H1 (cell line): ENCODE results near the gene HPRT1. TPM values are rescaled to one million over a fixed set of nuclear protein-coding genes. Genes with fewer than 3 reads are reported as not detected.

Experiments
- CTCF ChIA-PET: fragments of 300-600 bp; sonication (Branson Sonifier 250); formaldehyde crosslinking; loops from one replicate; lab custom pipeline; 2021; ENCODE audit not compliant: partially characterized antibody; lab: Charles Lee
- POLR2A ChIA-PET: fragments of 300-600 bp; sonication (Branson Sonifier 250); formaldehyde crosslinking; loops from one replicate; lab custom pipeline; 2021; ENCODE audit warnings: inconsistent platforms; ENCODE audit not compliant: partially characterized antibody; lab: Charles Lee
- DNase-seq, 2 experiments: peaks; one replicate each; pipeline versions ENCODE4 v3.0.0 to v3.0.0-alpha.2; 2010 to 2022; ENCODE audit warnings: low spot score in 2 of 2, low read depth in 1 of 2, mixed read lengths in 1 of 2
- FAIRE-seq: peaks from 2 replicates; lab custom pipeline; 2011; peaks lifted over from hg19 to GRCh38; lab: Jason Lieb, UNC
- H2AFZ ChIP-seq: 2 replicates; pipeline ENCODE4 v1.8.1; 2012; ENCODE audit warnings: low read length, inconsistent platforms
- H2AK5ac ChIP-seq: 2 replicates; pipeline ENCODE4 v1.6.1; 2013; ENCODE audit warnings: low read depth, low read length
- H2BK120ac ChIP-seq: replicated peaks from 2 replicates; pipeline ENCODE3; 2013; ENCODE audit warnings: low read depth, low read length, inconsistent platforms
- H2BK12ac ChIP-seq: 2 replicates; pipeline ENCODE4 v1.6.1; 2013; ENCODE audit warnings: low read depth, low read length
- H2BK15ac ChIP-seq: 2 replicates; pipeline ENCODE4 v1.6.1; 2013; ENCODE audit warnings: low read length
- H2BK20ac ChIP-seq: 2 replicates; pipeline ENCODE4 v1.6.1; 2013; ENCODE audit warnings: low read length
- H2BK5ac ChIP-seq: 2 replicates; pipeline ENCODE4 v1.6.1; 2013; ENCODE audit warnings: low read depth, low read length
- H3K14ac ChIP-seq: 2 replicates; pipeline ENCODE4 v1.6.1; 2013; ENCODE audit warnings: inconsistent platforms; ENCODE audit not compliant: insufficient read length
- H3K18ac ChIP-seq: 2 replicates; pipeline ENCODE4 v1.6.1; 2013; ENCODE audit warnings: low read length; ENCODE audit errors: extremely low read depth
- H3K23ac ChIP-seq: 2 replicates; pipeline ENCODE4 v1.6.1; 2013; ENCODE audit warnings: inconsistent platforms; ENCODE audit not compliant: insufficient read length
- H3K23me2 ChIP-seq: 2 replicates; pipeline ENCODE4 v1.6.1; 2013; ENCODE audit warnings: low read depth, low read length
- H3K27ac ChIP-seq: 2 replicates; pipeline ENCODE4 v1.6.1; 2011; ENCODE audit warnings: low read depth, low read length, inconsistent platforms
- H3K27me3 ChIP-seq, 4 experiments: replicated peaks in 1 of 4; 1 replicate in 1 of 4; 2 replicates in 3 of 4; pipeline versions ENCODE4 v1.6.1 to v1.8.1; 2011 to 2013; ENCODE audit warnings: low read length in 3 of 4, mild to moderate bottlenecking in 3 of 4, inconsistent platforms in 2 of 4, mixed read lengths in 2 of 4, moderate library complexity in 1 of 4; ENCODE audit not compliant: control insufficient read depth in 3 of 4, insufficient read depth in 3 of 4; ENCODE audit errors: extremely low read depth in 1 of 4
- H3K36me3 ChIP-seq, 4 experiments: 2 replicates each; pipeline versions ENCODE4 v1.6.1 to v1.8.1; 2011 to 2013; ENCODE audit warnings: mild to moderate bottlenecking in 4 of 4, low read length in 3 of 4, moderate library complexity in 2 of 4, control low read depth in 1 of 4, inconsistent platforms in 1 of 4; ENCODE audit not compliant: insufficient read depth in 4 of 4, control insufficient read depth in 2 of 4
- H3K4ac ChIP-seq: replicated peaks from 2 replicates; pipeline ENCODE3; 2013; ENCODE audit warnings: low read length, low read depth, mixed read lengths, inconsistent platforms; ENCODE audit not compliant: insufficient read length
- H3K4me1 ChIP-seq, 4 experiments: replicated peaks in 1 of 4; 1 replicate in 1 of 4; 2 replicates in 3 of 4; pipeline versions ENCODE4 v1.6.1 to v1.8.1; 2011 to 2013; ENCODE audit warnings: low read length in 3 of 4, inconsistent platforms in 2 of 4, mixed read lengths in 1 of 4; ENCODE audit not compliant: insufficient read depth in 4 of 4, control insufficient read depth in 3 of 4
- H3K4me2 ChIP-seq, 2 experiments: 2 replicates each; pipeline versions ENCODE4 v1.6.1 to v1.8.1; 2011 to 2013; ENCODE audit warnings: low read depth in 2 of 2, low read length in 2 of 2, control low read depth in 1 of 2, inconsistent platforms in 1 of 2, mild to moderate bottlenecking in 1 of 2; ENCODE audit not compliant: insufficient read depth in 1 of 2
- H3K4me3 ChIP-seq, 4 experiments: fragments of 200-600, 300-600 bp in 1 of 4; sonication (generic), shearing (Covaris generic), sonication (Bioruptor Twin) in 1 of 4; 2 replicates each; pipeline versions ENCODE4 v1.5.1 to v1.8.1; 2011 to 2016; ENCODE audit warnings: low read length in 4 of 4, low read depth in 3 of 4, control low read depth in 2 of 4, inconsistent platforms in 2 of 4, mild to moderate bottlenecking in 2 of 4, mixed read lengths in 1 of 4, moderate library complexity in 1 of 4; ENCODE audit not compliant: insufficient read depth in 2 of 4; ENCODE audit errors: extremely low read depth in 1 of 4
- H3K56ac ChIP-seq: replicated peaks from 2 replicates; pipeline ENCODE3; 2013; ENCODE audit warnings: low read depth, mild to moderate bottlenecking, mixed read lengths, low read length, inconsistent platforms; ENCODE audit not compliant: insufficient read length
- H3K79me1 ChIP-seq: 2 replicates; pipeline ENCODE4 v1.6.1; 2013; ENCODE audit warnings: low read depth, low read length, control low read depth
- H3K79me2 ChIP-seq, 2 experiments: 2 replicates each; pipeline versions ENCODE4 v1.6.1 to v1.8.1; 2012 to 2013; ENCODE audit warnings: low read length in 2 of 2, mild to moderate bottlenecking in 2 of 2, inconsistent platforms in 1 of 2; ENCODE audit not compliant: insufficient read depth in 2 of 2, control insufficient read depth in 1 of 2
- H3K9ac ChIP-seq, 4 experiments: replicated peaks in 1 of 4; 1 replicate in 1 of 4; 2 replicates in 3 of 4; pipeline versions ENCODE4 v1.6.1 to v1.8.1; 2011 to 2013; ENCODE audit warnings: low read depth in 3 of 4, low read length in 3 of 4, control low read depth in 2 of 4, mild to moderate bottlenecking in 2 of 4, moderate library complexity in 2 of 4, inconsistent platforms in 1 of 4; ENCODE audit errors: extremely low read depth in 1 of 4
- H3K9me3 ChIP-seq, 2 experiments: 2 replicates each; pipeline versions ENCODE4 v1.6.1 to v1.8.1; 2012 to 2013; ENCODE audit warnings: mild to moderate bottlenecking in 2 of 2, moderate library complexity in 2 of 2, control low read depth in 1 of 2, inconsistent platforms in 1 of 2, low read depth in 1 of 2, low read length in 1 of 2, mixed read lengths in 1 of 2; ENCODE audit not compliant: insufficient read depth in 2 of 2
- H4K20me1 ChIP-seq, 2 experiments: replicated peaks in 1 of 2; 2 replicates each; pipeline versions ENCODE3 to v1.8.1; 2011 to 2013; ENCODE audit warnings: inconsistent platforms in 2 of 2, low read length in 2 of 2, mild to moderate bottlenecking in 1 of 2; ENCODE audit not compliant: insufficient read depth in 2 of 2, control insufficient read depth in 1 of 2
- H4K5ac ChIP-seq: 2 replicates; pipeline ENCODE4 v1.6.1; 2013; ENCODE audit warnings: low read length, low read depth, mixed read lengths, inconsistent platforms; ENCODE audit not compliant: insufficient read length
- H4K8ac ChIP-seq: 2 replicates; pipeline ENCODE4 v1.8.0; 2013; ENCODE audit warnings: mild to moderate bottlenecking, moderate library complexity, low read length, inconsistent platforms; ENCODE audit not compliant: insufficient read depth; ENCODE audit errors: extremely low read depth
- H4K91ac ChIP-seq: replicated peaks from 2 replicates; pipeline ENCODE3; 2013; ENCODE audit warnings: low read length, mixed read lengths, inconsistent platforms; ENCODE audit not compliant: insufficient read length
- CHD1 ChIP-seq: IDR thresholded peaks from 2 replicates; pipeline ENCODE4 v1.6.1; 2012; ENCODE audit warnings: low read depth, low read length, improper control_type of control experiment
- GABPA ChIP-seq: IDR thresholded peaks from 2 replicates; pipeline ENCODE4 v1.6.1; 2011; ENCODE audit warnings: mild to moderate bottlenecking, low read length, moderate library complexity, borderline replicate concordance; ENCODE audit not compliant: insufficient read depth
- KDM4A ChIP-seq: IDR thresholded peaks from one replicate; pipeline ENCODE4 v1.7.1; 2012; ENCODE audit warnings: low read depth, mild to moderate bottlenecking, moderate library complexity, low read length, inconsistent platforms; ENCODE audit not compliant: severe bottlenecking
- MAFK ChIP-seq: IDR thresholded peaks from 2 replicates; pipeline ENCODE4 v1.6.1; 2012; ENCODE audit warnings: low read depth, mild to moderate bottlenecking, improper control_type of control experiment, low read length
- NANOG ChIP-seq: IDR thresholded peaks from 2 replicates; pipeline ENCODE4 v1.6.1; 2011; ENCODE audit warnings: low read length, low read depth, mild to moderate bottlenecking, inconsistent platforms; ENCODE audit not compliant: insufficient read depth, poor library complexity, severe bottlenecking
- NRF1 ChIP-seq: IDR thresholded peaks from 2 replicates; pipeline ENCODE4 v1.6.1; 2011; ENCODE audit warnings: mild to moderate bottlenecking, low read depth, low read length, improper control_type of control experiment
- POLR2AphosphoS5 ChIP-seq: IDR thresholded peaks from 2 replicates; pipeline ENCODE4 v1.6.1; 2011; ENCODE audit warnings: low read depth, low read length
- SIN3A ChIP-seq, 2 experiments: IDR thresholded peaks in 1 of 2; conservative IDR thresholded peaks in 1 of 2; 2 replicates each; pipeline ENCODE4 v1.6.1; 2011 to 2012; ENCODE audit warnings: low read length in 2 of 2, improper control_type of control experiment in 1 of 2, low read depth in 1 of 2, mild to moderate bottlenecking in 1 of 2
- SIRT6 ChIP-seq: IDR thresholded peaks from one replicate; pipeline ENCODE4 v1.7.1; 2012; ENCODE audit warnings: low read length, inconsistent platforms
- SP4 ChIP-seq: IDR thresholded peaks from 2 replicates; pipeline ENCODE4 v1.6.1; 2012; ENCODE audit warnings: low read length, inconsistent platforms
- SUZ12 ChIP-seq: fragments of 200-600 bp; sonication (generic); IDR thresholded peaks from 2 replicates; pipeline ENCODE4 v1.6.1; 2012; ENCODE audit warnings: mild to moderate bottlenecking, inconsistent platforms, low read length, moderate library complexity, mixed read lengths
- WGBS, 2 experiments: shearing (Covaris generic) in 1 of 2; methylation state at CpG; one replicate each; pipeline versions ENCODE4 v1.1.6 to v1.1.7; 2013 to 2015; ENCODE audit warnings: low lambda C conversion rate in 2 of 2, mixed read lengths in 2 of 2, inconsistent platforms in 1 of 2, low coverage in 1 of 2, missing lambda C conversion rate in 1 of 2; ENCODE audit not compliant: insufficient replicate concordance in 2 of 2, insufficient coverage in 1 of 2, insufficient read length in 1 of 2; ENCODE audit errors: extremely low coverage in 1 of 2, missing lambda C conversion rate in 1 of 2; 5-methylcytosine and 5-hydroxymethylcytosine counted together
- polyA plus RNA-seq, 7 experiments: library from polyadenylated mRNA; depleted of rRNA in 3 of 7; stranded (reverse) in 5 of 7; unstranded in 2 of 7; fragments of >200 nt in 5 of 7; fragments of 200-250 nt in 2 of 7; gene quantifications; 1 replicate in 5 of 7; 2 replicates in 1 of 7; 4 replicates in 1 of 7; pipeline versions ENCODE4 v1.2.1 to v1.2.3, GENCODE V29; 2011 to 2013; ENCODE audit warnings: missing spikeins in 2 of 7, mixed read lengths in 2 of 7
- total RNA-seq: library from RNA; stranded (reverse); fragmentation: NEBNext Ultra II Directional; extraction: Animal tissue kit (Norgen Biotek cat#: 25700); gene quantifications from 2 replicates; pipeline ENCODE4 v1.2.1, GENCODE V29; 2021
- TF ChIP-seq, protein P1 (sequence below): IDR thresholded peaks from 2 replicates; pipeline ENCODE4 v1.6.1; 2011; ENCODE audit warnings: low read length, improper control_type of control experiment
- TF ChIP-seq, protein P2 (sequence below): IDR thresholded peaks from 2 replicates; pipeline ENCODE4 v1.6.1; 2011; ENCODE audit warnings: low read depth, mild to moderate bottlenecking, low read length; ENCODE audit not compliant: insufficient read depth

Gene HPRT1
- total and polyA plus RNA-seq, 2 of the 8 experiments (the other 6 are each of a cell fraction or from before 2014, with no cell fraction given) = 16.9 to 49.5 TPM

- Histone ChIP-seq H2BK15ac (no peak overlapping the region), H3K4me2 (no peak overlapping the region), H2BK12ac (no peak overlapping the region), H3K23me2 (no peaks in the 10 kb centered on the region), H3K9ac (no peak overlapping the region), H2BK120ac (no peak overlapping the region), H3K36me3 (no peaks in the 10 kb centered on the region), H4K8ac (no peak overlapping the region), H3K23ac (no peak overlapping the region), H3K18ac (no peak overlapping the region), H2BK20ac (no peak overlapping the region), H3K14ac (no peak overlapping the region), H3K27me3 (no peaks in the 10 kb centered on the region), H2AFZ (no peak overlapping the region), H2BK5ac (no peak overlapping the region), H3K27ac (no peak overlapping the region), H3K9me3 (no peaks in the 10 kb centered on the region), H3K79me1 (no peaks in the 10 kb centered on the region), H3K4me1 (peaks cover 0 to 3% (median 0%) of the 10 kb centered on the region in 4 experiments; a peak in 1 of 7 replicates), H3K4me3 (no peak overlapping the region), H2AK5ac (no peak overlapping the region), H3K4ac (no peak overlapping the region), H3K79me2 (no peaks in the 10 kb centered on the region), H4K91ac (no peak overlapping the region), H4K5ac (no peak overlapping the region), H3K56ac (no peak overlapping the region), H4K20me1 (no peaks in the 10 kb centered on the region)
- ChIA-PET POLR2A (no interaction called here), CTCF (interaction anchor here (1.5 kb wide), 1 partner anchor 237 kb away, joined by 4 read pairs; no protein-coding TSS in a partner anchor)
- WGBS, 2 experiments = 93% methylated on average over 4 of the region's 5 CpGs; no CpG with 5 or more reads in 1 of the 2 experiments
- DNase-seq (no peak), FAIRE-seq (no peak)
- TF ChIP-seq NANOG (no peak), POLR2AphosphoS5 (no peak), SP4 (no peak), KDM4A (no peak), SIN3A (conservative IDR thresholded peaks at IDR 0.05 in 1 of 2, IDR thresholded peaks at IDR 0.05 in 1 of 2; ENCODE audit: low read depth in 1 of 2, low read length in 2 of 2) (no peak), GABPA (no peak), SUZ12 (no peak), NRF1 (no peak), SIRT6 (no peak), CHD1 (no peak), MAFK (no peak)
- TF ChIP-seq, protein P1, sequence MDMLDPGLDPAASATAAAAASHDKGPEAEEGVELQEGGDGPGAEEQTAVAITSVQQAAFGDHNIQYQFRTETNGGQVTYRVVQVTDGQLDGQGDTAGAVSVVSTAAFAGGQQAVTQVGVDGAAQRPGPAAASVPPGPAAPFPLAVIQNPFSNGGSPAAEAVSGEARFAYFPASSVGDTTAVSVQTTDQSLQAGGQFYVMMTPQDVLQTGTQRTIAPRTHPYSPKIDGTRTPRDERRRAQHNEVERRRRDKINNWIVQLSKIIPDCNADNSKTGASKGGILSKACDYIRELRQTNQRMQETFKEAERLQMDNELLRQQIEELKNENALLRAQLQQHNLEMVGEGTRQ = no peak
- TF ChIP-seq, protein P2, sequence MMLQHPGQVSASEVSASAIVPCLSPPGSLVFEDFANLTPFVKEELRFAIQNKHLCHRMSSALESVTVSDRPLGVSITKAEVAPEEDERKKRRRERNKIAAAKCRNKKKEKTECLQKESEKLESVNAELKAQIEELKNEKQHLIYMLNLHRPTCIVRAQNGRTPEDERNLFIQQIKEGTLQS = no peak
Observed at GRCh38 chrX:134526399-134526798, 66.4 kb downstream of the HPRT1 start.
